IPS-18a (cell line): Measurements from ENCODE around the gene ANKLE2.
"Not testable (repeated sequence)": the region's sequence is repeated elsewhere in the genome, so short reads cannot be mapped to it uniquely, and the experiment has no call there.

Experiments used
- H3K27ac ChIP-seq: one replicate; pipeline ENCODE4 v1.5.1; 2013; ENCODE audit warnings: low read length
- H3K27me3 ChIP-seq: one replicate; pipeline ENCODE4 v1.6.1; 2013; ENCODE audit warnings: mild to moderate bottlenecking, low read length; ENCODE audit not compliant: control insufficient read depth, insufficient read depth
- H3K36me3 ChIP-seq: one replicate; pipeline ENCODE4 v1.6.1; 2013; ENCODE audit warnings: low read depth, low read length; ENCODE audit not compliant: control insufficient read depth
- H3K4me1 ChIP-seq: one replicate; pipeline ENCODE4 v1.6.1; 2013; ENCODE audit warnings: low read depth, low read length; ENCODE audit not compliant: control insufficient read depth
- H3K4me3 ChIP-seq: one replicate; pipeline ENCODE4 v1.5.1; 2013; ENCODE audit warnings: low read length
- H3K9ac ChIP-seq: one replicate; pipeline ENCODE4 v1.6.1; 2013; ENCODE audit warnings: mild to moderate bottlenecking, low read length, moderate library complexity
- H3K9me3 ChIP-seq: one replicate; pipeline ENCODE4 v1.6.1; 2013; ENCODE audit warnings: low read depth, low read length; ENCODE audit not compliant: control insufficient read depth

Gene ANKLE2

GRCh38 chr12:132791940-132792339, 30.3 kb upstream of the ANKLE2 start:
- not testable (repeated sequence) for H3K27me3 ChIP-seq, H3K4me1 ChIP-seq, H3K9me3 ChIP-seq, H3K9ac ChIP-seq, H3K27ac ChIP-seq, H3K4me3 ChIP-seq
- peaks cover 43% of the 10 kb centered on the region for H3K36me3 ChIP-seq

GRCh38 chr12:132789099-132789471, 27.5 kb upstream of the ANKLE2 start:
- peaks cover 35% of the 10 kb centered on the region for H3K36me3 ChIP-seq

GRCh38 chr12:132788375-132789098, 26.9 kb upstream of the ANKLE2 start:
- no peak overlapping the region for H3K4me3 ChIP-seq
- H3K27ac ChIP-seq = no peak overlapping the region
- no peaks in the 10 kb centered on the region for H3K4me1 ChIP-seq
- peaks cover 35% of the 10 kb centered on the region for H3K36me3 ChIP-seq
- no peaks in the 10 kb centered on the region for H3K9me3 ChIP-seq
- H3K27me3 ChIP-seq = no peaks in the 10 kb centered on the region
- no peak overlapping the region for H3K9ac ChIP-seq

More at GRCh38 chr12:132789099-132789471, 27.5 kb upstream of the ANKLE2 start:
- Histone ChIP-seq H3K4me1 (no peaks in the 10 kb centered on the region), H3K4me3 (no peak overlapping the region), H3K9me3 (no peaks in the 10 kb centered on the region), H3K9ac (no peak overlapping the region), H3K27me3 (no peaks in the 10 kb centered on the region), H3K27ac (no peak overlapping the region)

- no peaks in the 10 kb centered on the region for H3K9me3 ChIP-seq
- H3K4me3 ChIP-seq = no peak overlapping the region
- H3K4me1 ChIP-seq = no peaks in the 10 kb centered on the region
- peaks cover 39% of the 10 kb centered on the region for H3K36me3 ChIP-seq
- no peaks in the 10 kb centered on the region for H3K27me3 ChIP-seq
- no peak overlapping the region for H3K27ac ChIP-seq
- no peak overlapping the region for H3K9ac ChIP-seq
Measured at GRCh38 chr12:132787877-132788276, 26.2 kb upstream of the ANKLE2 start.

- Histone ChIP-seq H3K27me3 (no peaks in the 10 kb centered on the region), H3K27ac (no peak overlapping the region), H3K9me3 (no peaks in the 10 kb centered on the region), H3K4me3 (no peak overlapping the region), H3K36me3 (peaks cover 51% of the 10 kb centered on the region), H3K9ac (no peak overlapping the region), H3K4me1 (no peaks in the 10 kb centered on the region)
Measured at GRCh38 chr12:132786192-132786591, 24.6 kb upstream of the ANKLE2 start.

- no peak overlapping the region for H3K27ac ChIP-seq
- no peaks in the 10 kb centered on the region for H3K9me3 ChIP-seq
- no peak overlapping the region for H3K4me3 ChIP-seq
- H3K9ac ChIP-seq = no peak overlapping the region
- H3K4me1 ChIP-seq = no peaks in the 10 kb centered on the region
- H3K36me3 ChIP-seq = peaks cover 60% of the 10 kb centered on the region
- H3K27me3 ChIP-seq = no peaks in the 10 kb centered on the region
Measured at GRCh38 chr12:132784580-132784979, 22.9 kb upstream of the ANKLE2 start.

- no peaks in the 10 kb centered on the region for H3K9me3 ChIP-seq
- H3K27me3 ChIP-seq = no peaks in the 10 kb centered on the region
- H3K4me3 ChIP-seq = no peak overlapping the region
- H3K4me1 ChIP-seq = no peaks in the 10 kb centered on the region
- H3K36me3 ChIP-seq = peaks cover 57% of the 10 kb centered on the region
- no peak overlapping the region for H3K27ac ChIP-seq
- H3K9ac ChIP-seq = no peak overlapping the region
Measured at GRCh38 chr12:132783917-132784531, 22.4 kb upstream of the ANKLE2 start.

- H3K36me3 ChIP-seq = peaks cover 58% of the 10 kb centered on the region
Measured at GRCh38 chr12:132781938-132782337, 20.3 kb upstream of the ANKLE2 start.

GRCh38 chr12:132779781-132780353, 18.2 kb upstream of the ANKLE2 start:
- Histone ChIP-seq H3K9ac (no peak overlapping the region), H3K4me3 (no peak overlapping the region), H3K27me3 (no peaks in the 10 kb centered on the region), H3K9me3 (no peaks in the 10 kb centered on the region), H3K36me3 (peaks cover 64% of the 10 kb centered on the region), H3K27ac (no peak overlapping the region), H3K4me1 (no peaks in the 10 kb centered on the region)

More at GRCh38 chr12:132781938-132782337, 20.3 kb upstream of the ANKLE2 start:
- H3K4me1 ChIP-seq = no peaks in the 10 kb centered on the region
- H3K27ac ChIP-seq = no peak overlapping the region
- H3K4me3 ChIP-seq = no peak overlapping the region
- no peaks in the 10 kb centered on the region for H3K9me3 ChIP-seq
- H3K27me3 ChIP-seq = no peaks in the 10 kb centered on the region
- no peak overlapping the region for H3K9ac ChIP-seq

GRCh38 chr12:132777614-132778013, 16.0 kb upstream of the ANKLE2 start:
- H3K27ac ChIP-seq = no peak overlapping the region
- H3K27me3 ChIP-seq = no peaks in the 10 kb centered on the region
- H3K4me1 ChIP-seq = no peaks in the 10 kb centered on the region
- no peaks in the 10 kb centered on the region for H3K9me3 ChIP-seq
- no peak overlapping the region for H3K4me3 ChIP-seq
- no peak overlapping the region for H3K9ac ChIP-seq
- peaks cover 67% of the 10 kb centered on the region for H3K36me3 ChIP-seq

GRCh38 chr12:132776816-132777568, 15.4 kb upstream of the ANKLE2 start:
- Histone ChIP-seq H3K9me3 (no peaks in the 10 kb centered on the region), H3K27me3 (no peaks in the 10 kb centered on the region), H3K27ac (no peak overlapping the region), H3K36me3 (peaks cover 64% of the 10 kb centered on the region), H3K4me1 (no peaks in the 10 kb centered on the region), H3K4me3 (no peak overlapping the region), H3K9ac (no peak overlapping the region)
